ENCODE measurements around the gene ST8SIA6.
"Not testable (repeated sequence)": the region's sequence is repeated elsewhere in the genome, so short reads cannot be mapped to it uniquely, and the experiment has no call there.

DNA sequence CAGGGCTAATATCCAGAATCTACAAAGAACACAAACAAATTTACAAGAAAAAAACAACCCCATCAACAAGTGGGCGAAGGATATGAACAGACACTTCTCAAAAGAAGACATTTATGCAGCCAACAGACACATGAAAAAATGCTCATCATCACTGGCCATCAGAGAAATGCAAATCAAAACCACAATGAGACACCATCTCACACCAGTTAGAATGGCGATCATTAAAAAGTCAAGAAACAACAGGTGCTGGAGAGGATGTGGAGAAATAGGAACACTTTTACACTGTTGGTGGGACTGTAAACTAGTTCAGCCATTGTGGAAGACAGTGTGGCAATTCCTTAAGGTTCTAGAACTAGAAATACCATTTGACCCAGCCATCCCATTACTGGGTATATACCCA lies 52.4 kb downstream of the ST8SIA6 start:
- TF ChIP-seq, protein P1, sequence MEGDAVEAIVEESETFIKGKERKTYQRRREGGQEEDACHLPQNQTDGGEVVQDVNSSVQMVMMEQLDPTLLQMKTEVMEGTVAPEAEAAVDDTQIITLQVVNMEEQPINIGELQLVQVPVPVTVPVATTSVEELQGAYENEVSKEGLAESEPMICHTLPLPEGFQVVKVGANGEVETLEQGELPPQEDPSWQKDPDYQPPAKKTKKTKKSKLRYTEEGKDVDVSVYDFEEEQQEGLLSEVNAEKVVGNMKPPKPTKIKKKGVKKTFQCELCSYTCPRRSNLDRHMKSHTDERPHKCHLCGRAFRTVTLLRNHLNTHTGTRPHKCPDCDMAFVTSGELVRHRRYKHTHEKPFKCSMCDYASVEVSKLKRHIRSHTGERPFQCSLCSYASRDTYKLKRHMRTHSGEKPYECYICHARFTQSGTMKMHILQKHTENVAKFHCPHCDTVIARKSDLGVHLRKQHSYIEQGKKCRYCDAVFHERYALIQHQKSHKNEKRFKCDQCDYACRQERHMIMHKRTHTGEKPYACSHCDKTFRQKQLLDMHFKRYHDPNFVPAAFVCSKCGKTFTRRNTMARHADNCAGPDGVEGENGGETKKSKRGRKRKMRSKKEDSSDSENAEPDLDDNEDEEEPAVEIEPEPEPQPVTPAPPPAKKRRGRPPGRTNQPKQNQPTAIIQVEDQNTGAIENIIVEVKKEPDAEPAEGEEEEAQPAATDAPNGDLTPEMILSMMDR (IDR thresholded peaks at IDR 0.05; ENCODE audit: insufficient read depth, low read length) = not testable (repeated sequence)
- TF ChIP-seq, protein P2, sequence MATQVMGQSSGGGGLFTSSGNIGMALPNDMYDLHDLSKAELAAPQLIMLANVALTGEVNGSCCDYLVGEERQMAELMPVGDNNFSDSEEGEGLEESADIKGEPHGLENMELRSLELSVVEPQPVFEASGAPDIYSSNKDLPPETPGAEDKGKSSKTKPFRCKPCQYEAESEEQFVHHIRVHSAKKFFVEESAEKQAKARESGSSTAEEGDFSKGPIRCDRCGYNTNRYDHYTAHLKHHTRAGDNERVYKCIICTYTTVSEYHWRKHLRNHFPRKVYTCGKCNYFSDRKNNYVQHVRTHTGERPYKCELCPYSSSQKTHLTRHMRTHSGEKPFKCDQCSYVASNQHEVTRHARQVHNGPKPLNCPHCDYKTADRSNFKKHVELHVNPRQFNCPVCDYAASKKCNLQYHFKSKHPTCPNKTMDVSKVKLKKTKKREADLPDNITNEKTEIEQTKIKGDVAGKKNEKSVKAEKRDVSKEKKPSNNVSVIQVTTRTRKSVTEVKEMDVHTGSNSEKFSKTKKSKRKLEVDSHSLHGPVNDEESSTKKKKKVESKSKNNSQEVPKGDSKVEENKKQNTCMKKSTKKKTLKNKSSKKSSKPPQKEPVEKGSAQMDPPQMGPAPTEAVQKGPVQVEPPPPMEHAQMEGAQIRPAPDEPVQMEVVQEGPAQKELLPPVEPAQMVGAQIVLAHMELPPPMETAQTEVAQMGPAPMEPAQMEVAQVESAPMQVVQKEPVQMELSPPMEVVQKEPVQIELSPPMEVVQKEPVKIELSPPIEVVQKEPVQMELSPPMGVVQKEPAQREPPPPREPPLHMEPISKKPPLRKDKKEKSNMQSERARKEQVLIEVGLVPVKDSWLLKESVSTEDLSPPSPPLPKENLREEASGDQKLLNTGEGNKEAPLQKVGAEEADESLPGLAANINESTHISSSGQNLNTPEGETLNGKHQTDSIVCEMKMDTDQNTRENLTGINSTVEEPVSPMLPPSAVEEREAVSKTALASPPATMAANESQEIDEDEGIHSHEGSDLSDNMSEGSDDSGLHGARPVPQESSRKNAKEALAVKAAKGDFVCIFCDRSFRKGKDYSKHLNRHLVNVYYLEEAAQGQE (IDR thresholded peaks at IDR 0.05; ENCODE audit: insufficient replicate concordance, low read depth) = not testable (repeated sequence)
- not testable (repeated sequence) for TF ChIP-seq GABPA (IDR thresholded peaks at IDR 0.05; ENCODE audit: low read depth); POLR2AphosphoS5 (IDR thresholded peaks at IDR 0.05; ENCODE audit: low read depth); SPI1 (IDR thresholded peaks at IDR 0.05; ENCODE audit: borderline replicate concordance, low read depth)
